SH-SY5Y (cell line): ENCODE data around the gene WDR37.

Source experiments
- GATA2 ChIP-seq: IDR thresholded peaks from 2 replicates; pipeline ENCODE4 v1.6.1; 2011; ENCODE audit warnings: mild to moderate bottlenecking, low read depth, low read length
- GATA3 ChIP-seq: IDR thresholded peaks from 2 replicates; pipeline ENCODE4 v1.6.1; 2011; ENCODE audit warnings: low read depth, mild to moderate bottlenecking, low read length, moderate library complexity

DNA sequence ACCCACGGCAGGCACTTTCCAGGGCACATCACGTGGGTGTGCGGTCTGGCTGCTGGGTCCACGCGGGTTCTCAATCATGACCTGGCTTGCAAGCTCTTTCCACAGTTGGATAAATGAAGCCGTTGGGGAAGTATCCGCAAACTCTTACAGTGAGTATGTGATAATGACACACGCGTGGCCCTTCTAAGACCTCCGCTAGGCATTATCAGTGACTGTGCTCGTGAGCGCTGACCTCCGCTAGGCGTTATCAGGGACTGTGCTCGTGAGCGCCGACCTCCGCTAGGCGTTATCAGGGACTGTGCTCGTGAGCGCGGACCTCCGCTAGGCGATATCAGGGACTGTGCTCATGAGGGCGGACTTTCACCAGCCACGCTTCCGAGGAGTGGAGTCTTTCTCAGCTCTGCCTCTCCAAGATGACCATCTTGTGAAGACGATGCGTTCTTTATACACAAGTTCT lies 107.0 kb downstream of the WDR37 start:
- no peak for TF ChIP-seq GATA2
- no peak for TF ChIP-seq GATA3
